ENCODE results near the gene DNA2. TPM values are rescaled to one million over a fixed set of nuclear protein-coding genes. Genes with fewer than 3 reads are reported as not detected.

Gene DNA2
- total and polyA plus RNA-seq, 11 donors: 0.91 to 4.2 (median 2.4) TPM

GRCh38 chr10:68364101-68364886, 107.5 kb downstream of the DNA2 start:
- no peak for ATAC-seq
- H3K27me3 ChIP-seq: no peaks in the 10 kb centered on the region
- TF ChIP-seq POLR2A (IDR thresholded peaks at IDR 0.05): no peak
- no peak for TF ChIP-seq CTCF (IDR thresholded peaks at IDR 0.05)
- 91 to 97% (median 93%) methylated on average over 3 of the region's 3 CpGs for WGBS, 4 donors
- no peak overlapping the region for H3K4me3 ChIP-seq
- no peaks in the 10 kb centered on the region for H3K4me1 ChIP-seq
- no peak for DNase-seq
- intact Hi-C loops (cut with DNase I): no loop called here
- no peaks in the 10 kb centered on the region for H3K9me3 ChIP-seq
- H3K36me3 ChIP-seq: peaks cover 0 to 91% (median 67%) of the 10 kb centered on the region in 9 donors
- H3K27ac ChIP-seq: no peak overlapping the region

Other genes with a start within 250 kb of the DNA2 start
- under 1 TPM in 2 of 9 donors, not detected in 7; 0.14 to 0.23 TPM for gene ATOH7, start 239.9 kb downstream of the DNA2 start, total RNA-seq
- not detected for gene ATOH7, start 239.9 kb downstream of the DNA2 start, polyA plus RNA-seq
- 100 to 1,000 TPM in 2 of 9 donors, 10 to 100 TPM in 7; 23.7 to 130 (median 83.1) TPM for gene HNRNPH3, start 139.9 kb downstream of the DNA2 start, total RNA-seq
- gene HNRNPH3, start 139.9 kb downstream of the DNA2 start, polyA plus RNA-seq: 100 to 1,000 TPM in 1 of 2 donors, 10 to 100 TPM in 1; 91.7 to 140 TPM
- gene PBLD, start 139.0 kb downstream of the DNA2 start, total RNA-seq: 1 to 10 TPM; 2.1 to 9.4 (median 6.2) TPM
- 1 to 10 TPM; 1.4 to 1.7 TPM for gene PBLD, start 139.0 kb downstream of the DNA2 start, polyA plus RNA-seq
- gene RUFY2, start 64.7 kb downstream of the DNA2 start, total RNA-seq: 10 to 100 TPM in 2 of 9 donors, 1 to 10 TPM in 7; 5.6 to 11.8 (median 8.9) TPM
- gene RUFY2, start 64.7 kb downstream of the DNA2 start, polyA plus RNA-seq: 1 to 10 TPM; 3.2 to 4.6 TPM
- gene SLC25A16, start 55.5 kb upstream of the DNA2 start, total RNA-seq: 10 to 100 TPM in 7 of 9 donors, 1 to 10 TPM in 2; 7.5 to 43.3 (median 15.2) TPM
- gene SLC25A16, start 55.5 kb upstream of the DNA2 start, polyA plus RNA-seq: 10 to 100 TPM in 1 of 2 donors, 1 to 10 TPM in 1; 5.6 to 15.6 TPM
- 1 to 10 TPM; 1.3 to 4.1 (median 2.6) TPM for gene TET1, start 88.4 kb upstream of the DNA2 start, total RNA-seq
- gene TET1, start 88.4 kb upstream of the DNA2 start, polyA plus RNA-seq: under 1 TPM; 0.27 to 0.42 TPM
- 10 to 100 TPM; 21.7 to 37.9 (median 28.3) TPM for gene CCAR1, start 249.3 kb upstream of the DNA2 start, total RNA-seq
- 10 to 100 TPM; 24.7 to 35.3 TPM for gene CCAR1, start 249.3 kb upstream of the DNA2 start, polyA plus RNA-seq

Measured in heart left ventricle (tissue), 16 donors.